Activated CD8-positive, alpha-beta memory T cell treated with anti-CD3 and anti-CD28 coated beads, Interleukin-2, amount 50 U/mL, for 4 hours (primary cell): ENCODE data around the gene PRR35.
"Not testable (repeated sequence)": the region's sequence is repeated elsewhere in the genome, so short reads cannot be mapped to it uniquely, and the experiment has no call there.

ENCODE experiments used
- DNase-seq: peaks from one replicate; pipeline ENCODE4 v3.0.0-alpha.2; 2020

The PRR35 gene

GRCh38 chr16:582614-583331 lies 22.6 kb downstream of the PRR35 start:
- DNase-seq = no peak

- no peak for DNase-seq
These were observed 23.2 kb downstream of the PRR35 start for GRCh38 chr16:583470-583814.

GRCh38 chr16:583815-584591 lies 23.8 kb downstream of the PRR35 start:
- no peak for DNase-seq

GRCh38 chr16:585351-585750 lies 25.2 kb downstream of the PRR35 start:
- DNase-seq = no peak

DNA sequence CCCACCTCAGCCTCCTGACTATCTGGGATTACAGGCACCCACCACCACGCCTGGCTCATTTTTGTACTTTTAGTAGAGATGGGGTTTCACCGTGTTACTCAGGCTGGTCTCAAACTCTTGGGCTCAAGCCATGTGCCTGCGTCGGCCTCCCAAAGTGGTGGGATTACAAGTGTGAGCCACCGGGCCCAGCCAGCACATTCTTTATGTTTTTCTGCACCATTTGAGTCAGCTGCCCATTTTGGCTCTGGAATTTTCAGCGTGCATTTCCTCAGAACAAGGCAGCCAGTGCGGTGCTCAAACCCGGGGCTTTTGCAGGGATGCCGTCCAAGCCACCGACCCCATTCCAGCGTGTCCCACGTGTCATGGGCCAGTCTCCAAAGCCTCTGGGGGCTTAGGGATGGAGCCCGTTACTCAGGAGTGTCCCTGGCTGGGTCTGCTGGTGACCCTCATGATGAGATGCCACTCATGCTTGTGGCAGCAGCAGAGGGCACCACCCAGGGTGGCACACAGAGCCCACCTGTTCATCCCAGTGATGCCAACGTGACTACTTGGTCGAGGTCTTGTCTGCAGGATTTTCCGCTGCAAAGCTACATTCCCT lies 26.0 kb downstream of the PRR35 start:
- no peak for DNase-seq

GRCh38 chr16:586645-587590 lies 26.7 kb downstream of the PRR35 start:
- DNase-seq = no peak

DNA sequence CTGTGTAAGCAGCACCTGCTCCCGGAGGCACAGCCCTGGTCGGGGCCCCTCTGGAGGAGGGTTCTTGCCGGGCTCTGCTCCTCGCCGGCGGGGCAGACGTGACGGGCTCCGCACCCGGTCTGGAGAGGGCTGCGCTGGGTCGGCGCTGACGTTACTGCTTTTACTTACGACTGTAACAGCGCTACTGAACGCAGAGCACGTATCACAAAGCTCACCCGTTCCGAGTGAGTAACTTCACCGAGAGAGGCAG lies 28.4 kb downstream of the PRR35 start:
- DNase-seq = peak; percentile 61

- peak; percentile 97 for DNase-seq
These were observed 28.9 kb downstream of the PRR35 start for GRCh38 chr16:588889-589657.

DNA sequence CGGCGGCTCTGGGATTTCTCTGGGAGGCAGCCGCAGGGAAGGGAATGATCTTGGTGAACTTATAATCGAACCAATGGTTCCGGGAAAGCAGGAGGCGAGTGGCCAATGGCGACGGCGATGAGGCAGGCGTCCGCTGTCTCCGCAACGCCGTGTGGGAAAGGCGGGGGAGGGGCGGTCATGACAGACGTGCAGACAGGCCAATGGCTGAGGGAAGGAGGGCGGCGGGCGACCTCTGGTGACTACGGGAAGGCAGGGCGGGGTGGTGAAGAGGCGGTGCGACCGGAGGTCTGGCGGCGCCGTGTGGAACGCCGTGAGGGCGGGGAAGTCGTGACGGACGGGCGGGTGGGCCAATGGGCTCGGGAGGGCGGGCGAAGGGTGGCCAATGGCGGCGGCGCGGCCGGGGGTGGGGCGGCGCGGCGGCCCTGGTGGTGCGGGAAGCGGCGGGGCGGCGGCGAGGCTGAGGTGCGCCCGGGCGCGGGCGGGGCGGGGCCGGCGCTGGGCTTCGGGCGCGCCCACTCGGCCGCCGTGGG lies 29.5 kb downstream of the PRR35 start, which contains the start of gene RAB40C:
Gene RAB40C, plus strand, starts transcription at position 409 of the 530 bp plus-strand sequence. CDS start 226 bp downstream, outside the sequence.
- DNase-seq = peak; percentile 98

DNA sequence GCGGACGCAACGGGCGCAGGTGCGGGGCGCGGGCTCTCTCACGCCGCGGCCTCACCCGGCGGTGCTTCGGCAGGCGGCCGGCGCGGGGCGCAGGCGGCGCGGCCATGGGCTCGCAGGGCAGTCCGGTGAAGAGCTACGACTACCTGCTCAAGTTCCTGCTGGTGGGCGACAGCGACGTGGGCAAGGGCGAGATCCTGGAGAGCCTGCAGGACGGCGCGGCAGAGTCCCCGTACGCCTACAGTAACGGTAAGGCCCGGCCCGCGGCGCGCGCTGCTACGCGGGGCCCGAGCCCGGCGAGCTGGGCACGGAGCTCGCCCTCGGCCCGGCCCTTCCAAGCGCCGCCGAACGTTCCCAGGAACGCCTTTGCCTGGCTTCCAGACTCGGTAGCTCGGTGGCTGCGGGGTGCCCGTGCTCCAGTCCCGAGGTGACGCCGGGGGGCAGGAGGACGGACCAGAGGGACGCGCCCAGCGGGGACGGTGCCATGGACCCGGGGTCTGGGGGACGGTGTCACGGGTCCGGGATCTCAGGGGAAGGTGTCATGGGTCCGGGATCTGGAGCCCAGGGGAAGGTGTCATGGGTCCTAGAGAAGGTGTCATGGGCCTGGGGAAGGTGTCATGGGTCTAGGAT lies 30.1 kb downstream of the PRR35 start:
- no peak for DNase-seq

GRCh38 chr16:590815-591200 lies 30.6 kb downstream of the PRR35 start:
- no peak for DNase-seq

- no peak for DNase-seq
These were observed 31.0 kb downstream of the PRR35 start for GRCh38 chr16:591231-591630.

- DNase-seq = no peak
These were observed 31.8 kb downstream of the PRR35 start for GRCh38 chr16:591892-592517.

- DNase-seq = no peak
These were observed 32.5 kb downstream of the PRR35 start for GRCh38 chr16:592518-593306.

DNA sequence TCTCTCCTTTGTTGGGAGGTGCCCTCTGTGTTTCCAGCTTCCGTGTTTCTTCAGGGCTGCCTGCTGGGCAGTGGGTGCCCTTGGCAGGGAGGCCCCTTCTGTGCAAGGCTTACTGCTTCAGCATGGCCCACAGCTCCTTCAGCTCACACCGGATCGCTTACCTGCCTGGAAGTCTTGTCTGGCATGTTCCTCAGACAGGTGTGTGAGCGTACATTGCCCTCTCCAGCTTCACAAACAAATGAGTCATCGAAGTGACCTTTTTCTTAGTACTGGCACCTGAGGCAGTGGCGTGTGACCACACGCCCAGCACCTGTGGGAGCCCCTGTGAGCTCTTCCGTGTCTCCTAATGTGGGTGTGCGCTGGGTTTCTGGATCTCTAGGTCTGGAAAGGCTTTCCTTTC lies 33.2 kb downstream of the PRR35 start:
- DNase-seq = no peak

- no peak for DNase-seq
These were observed 33.6 kb downstream of the PRR35 start for GRCh38 chr16:593807-594206.

DNA sequence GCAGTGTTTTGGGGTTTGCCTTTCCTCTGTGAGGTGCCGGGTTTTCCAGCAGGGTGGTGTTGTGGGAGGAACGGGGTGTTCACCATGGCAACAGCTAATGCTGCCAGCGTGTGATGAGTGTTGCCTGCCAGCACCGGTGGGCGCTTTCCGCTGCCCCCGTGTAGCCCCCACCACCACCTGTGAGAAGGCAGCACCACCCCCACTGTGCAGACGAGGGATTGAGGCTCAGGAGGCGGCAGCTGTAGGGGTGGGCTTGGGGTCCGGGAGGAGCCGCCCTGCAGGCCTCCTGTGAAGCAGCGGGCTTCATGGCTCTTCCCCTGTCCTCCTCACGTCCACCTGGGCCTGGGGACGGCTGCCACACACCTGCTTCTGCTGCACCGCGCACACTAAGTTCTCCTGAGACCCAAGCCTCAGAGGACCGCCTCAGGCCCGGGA lies 34.9 kb downstream of the PRR35 start:
- no peak for DNase-seq

DNA sequence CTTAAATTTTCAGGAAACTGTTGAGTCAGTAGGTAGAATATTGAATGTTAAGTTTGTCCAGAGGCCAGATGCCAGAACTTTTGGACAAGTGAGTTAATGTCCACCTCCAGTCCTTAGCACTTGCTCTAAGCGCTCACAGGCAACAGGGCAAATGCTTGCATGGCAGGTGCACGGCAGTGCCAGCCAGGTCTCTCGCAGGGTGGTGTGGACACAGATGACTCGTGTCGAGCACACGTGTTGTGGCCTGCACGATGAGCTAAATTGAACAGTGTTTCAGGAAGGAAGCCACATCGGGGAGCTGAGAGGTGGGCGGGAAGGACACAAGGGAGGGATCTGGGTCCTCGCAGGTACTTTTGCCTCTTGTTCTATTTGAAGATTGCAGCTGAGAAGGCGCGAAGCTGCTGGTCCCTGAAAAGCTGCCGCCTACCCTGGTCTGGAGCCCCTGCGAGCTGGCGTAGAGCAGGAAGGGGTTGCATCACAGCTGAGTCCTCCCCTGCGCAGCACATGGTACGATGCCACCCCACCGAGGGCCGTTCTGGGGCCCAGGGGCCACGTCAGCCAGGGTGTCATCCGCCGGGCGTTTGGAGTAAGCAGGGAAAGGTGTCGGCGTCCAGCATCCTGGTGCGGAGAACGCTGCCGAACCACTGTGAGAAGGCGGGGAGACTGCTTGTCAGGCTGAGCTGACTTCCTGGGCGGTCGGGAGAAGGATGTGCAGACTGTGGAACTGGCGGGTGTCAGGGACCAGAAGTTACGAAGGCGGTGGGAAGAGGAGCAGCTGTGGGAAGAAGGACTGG lies 35.9 kb downstream of the PRR35 start:
- DNase-seq = no peak

GRCh38 chr16:596736-597060 lies 36.5 kb downstream of the PRR35 start:
- DNase-seq = no peak

DNA sequence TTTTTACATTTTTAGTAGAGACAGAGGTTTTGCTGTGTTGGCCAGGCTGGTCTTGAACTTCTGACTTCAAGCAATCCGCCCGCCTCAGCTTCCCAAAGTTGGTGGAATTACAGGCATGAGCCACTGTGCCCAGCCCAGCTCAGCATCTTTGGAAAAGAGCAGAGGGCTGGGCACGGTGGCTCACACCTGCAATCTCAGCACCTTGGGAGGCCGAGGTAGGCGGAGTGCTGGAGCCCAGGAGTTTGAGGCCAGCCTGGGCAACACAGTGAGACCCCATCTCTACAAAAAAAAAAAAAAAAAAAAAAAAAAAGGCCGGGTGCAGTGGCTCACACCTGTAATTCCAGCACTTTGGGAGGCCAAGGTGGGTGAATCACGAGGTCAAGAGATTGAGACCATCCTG lies 37.5 kb downstream of the PRR35 start:
- not testable (repeated sequence) for DNase-seq
